Measurements from ENCODE around the gene C2orf49. TPM values are rescaled to one million over a fixed set of nuclear protein-coding genes. Genes with fewer than 3 reads are reported as not detected.
"Not testable (repeated sequence)": the region's sequence is repeated elsewhere in the genome, so short reads cannot be mapped to it uniquely, and the experiment has no call there.

Gene C2orf49
- total RNA-seq, 1 experiment from 2014 or later, result 14.5 TPM

GRCh38 chr2:105320651-105321215, 16.6 kb upstream of the C2orf49 start:
- DNase-seq (ENCODE audit: low read depth), result no peak

GRCh38 chr2:105321875-105322646, 15.3 kb upstream of the C2orf49 start:
- no peak for DNase-seq (ENCODE audit: low read depth)

GRCh38 chr2:105323111-105323510, 14.2 kb upstream of the C2orf49 start:
- no peak for DNase-seq (ENCODE audit: low read depth)

- no peak for DNase-seq (ENCODE audit: low read depth)
Observed at GRCh38 chr2:105324101-105324500, 13.2 kb upstream of the C2orf49 start.

GRCh38 chr2:105324732-105325131, 12.6 kb upstream of the C2orf49 start:
- peak; percentile 58 for DNase-seq (ENCODE audit: low read depth)

GRCh38 chr2:105325389-105325963, 11.9 kb upstream of the C2orf49 start:
- DNase-seq (ENCODE audit: low read depth), result no peak

GRCh38 chr2:105327271-105327670, 10.1 kb upstream of the C2orf49 start:
- not testable (repeated sequence) for DNase-seq (ENCODE audit: low read depth)

- no peak for DNase-seq (ENCODE audit: low read depth)
Observed at GRCh38 chr2:105327690-105328089, 9.7 kb upstream of the C2orf49 start.

- DNase-seq (ENCODE audit: low read depth), result peak; percentile 42
Observed at GRCh38 chr2:105328281-105329196, 8.8 kb upstream of the C2orf49 start.

- no peak for DNase-seq (ENCODE audit: low read depth)
Observed at GRCh38 chr2:105329197-105329554, 8.2 kb upstream of the C2orf49 start.

GRCh38 chr2:105329561-105330495, 7.5 kb upstream of the C2orf49 start, which contains the start of gene TGFBRAP1:
TSS of gene TGFBRAP1 (minus strand) at chr2:105329735. CDS start at chr2:105308301, 21,434 bp downstream.
- peak; percentile 40 for DNase-seq (ENCODE audit: low read depth)

GRCh38 chr2:105330681-105331375, 6.5 kb upstream of the C2orf49 start:
- no peak for DNase-seq (ENCODE audit: low read depth)

GRCh38 chr2:105334211-105334610, 3.1 kb upstream of the C2orf49 start:
- no peak for DNase-seq (ENCODE audit: low read depth)

GRCh38 chr2:105335469-105335868, 1.9 kb upstream of the C2orf49 start:
- DNase-seq (ENCODE audit: low read depth), result no peak

- DNase-seq (ENCODE audit: low read depth), result no peak
Observed at GRCh38 chr2:105336786-105337121, 586 bp upstream of the C2orf49 start.

- DNase-seq (ENCODE audit: low read depth), result no peak
Observed at GRCh38 chr2:105338020-105338385, 663 bp downstream of the C2orf49 start.

GRCh38 chr2:105339414-105339813, 2.1 kb downstream of the C2orf49 start:
- DNase-seq (ENCODE audit: low read depth), result no peak

- DNase-seq (ENCODE audit: low read depth), result no peak
Observed at GRCh38 chr2:105344704-105345345, 7.5 kb downstream of the C2orf49 start.

- DNase-seq (ENCODE audit: low read depth), result no peak
Observed at GRCh38 chr2:105357122-105357521, 19.8 kb downstream of the C2orf49 start.

- DNase-seq (ENCODE audit: low read depth), result no peak
Observed at GRCh38 chr2:105358593-105358992, 21.3 kb downstream of the C2orf49 start.
